GM18951 (cell line): ENCODE measurements around the gene IQUB.
"Not testable (repeated sequence)": the region's sequence is repeated elsewhere in the genome, so short reads cannot be mapped to it uniquely, and the experiment has no call there.

Experiments used
- POLR2A ChIP-seq: IDR thresholded peaks from 4 replicates; pipeline ENCODE4 v1.6.1; 2011; ENCODE audit warnings: mild to moderate bottlenecking; ENCODE audit not compliant: insufficient read length, insufficient read depth; ENCODE audit errors: extremely low read depth
- in situ Hi-C: fragments of 300-500 bp; cut with MboI; formaldehyde crosslinking; loops from one replicate; pipeline ENCODE4 v1.12.0; 2022; ENCODE audit warnings: low sequenced_read_pairs, mixed read lengths, inconsistent platforms; ENCODE audit not compliant: unreplicated experiment

The IQUB gene

DNA sequence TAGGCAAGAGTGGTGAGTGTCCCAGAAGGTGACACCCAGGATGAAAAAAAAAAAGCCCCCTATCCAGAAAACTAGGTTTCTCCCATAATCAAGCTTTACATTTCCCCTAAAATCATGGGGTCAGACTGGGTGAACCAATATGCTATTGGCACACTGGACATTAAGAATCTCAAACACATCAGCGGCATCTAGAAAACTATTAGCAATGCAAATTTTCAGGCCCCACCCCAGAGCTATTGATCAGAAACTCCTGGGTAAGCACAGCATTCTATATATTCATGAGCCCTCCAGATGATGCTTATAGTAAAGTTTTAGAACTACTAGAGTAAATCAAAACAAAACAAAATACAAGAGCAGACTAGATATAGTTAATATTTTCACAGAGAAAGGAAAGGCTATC lies 36.4 kb downstream of the IQUB start:
- no peak for TF ChIP-seq POLR2A
- in situ Hi-C loops = no loop called here

- in situ Hi-C loops = no loop called here
- TF ChIP-seq POLR2A = no peak
Measured at GRCh38 chr7:123494193-123494796, 40.1 kb downstream of the IQUB start.

DNA sequence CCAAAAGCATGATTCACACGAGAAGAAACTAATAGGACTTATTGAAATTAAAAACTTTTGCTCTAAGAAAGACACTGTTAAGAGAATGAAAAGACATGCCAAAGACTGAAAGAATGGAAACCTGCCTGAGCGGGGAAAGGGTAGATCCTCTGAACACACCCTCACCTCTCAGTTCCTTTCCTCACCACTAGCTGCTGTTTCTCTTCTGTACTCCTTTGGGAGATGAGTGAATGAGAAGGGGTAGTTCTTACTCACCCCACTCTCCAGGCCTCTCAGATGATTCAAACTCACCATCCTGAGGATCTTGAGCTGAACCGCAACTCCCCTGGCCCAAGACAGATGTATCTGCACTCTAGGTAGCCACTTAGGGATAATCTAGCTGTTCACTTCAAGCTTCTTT lies 41.9 kb downstream of the IQUB start:
- TF ChIP-seq POLR2A = no peak
- in situ Hi-C loops = no loop called here

DNA sequence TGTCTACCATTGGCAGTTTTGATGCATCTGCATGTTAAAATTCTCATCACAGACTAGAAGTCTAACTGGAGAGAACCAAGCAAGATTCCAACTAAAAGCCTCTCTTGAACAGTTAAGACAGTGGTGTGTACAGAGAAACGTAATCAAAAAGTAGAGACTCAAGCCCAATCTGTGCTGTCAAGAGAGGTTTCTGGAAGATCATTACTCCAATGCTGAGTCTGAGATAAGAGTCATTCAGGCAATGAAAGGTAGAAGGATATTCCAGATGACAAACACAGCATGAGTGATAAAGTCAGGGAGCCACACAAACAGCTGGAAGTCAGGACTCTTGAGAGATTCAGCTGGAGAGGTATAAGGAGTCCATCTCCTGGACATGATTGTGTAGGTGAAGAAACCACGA lies 48.7 kb downstream of the IQUB start:
- in situ Hi-C loops = no loop called here
- TF ChIP-seq POLR2A = no peak

DNA sequence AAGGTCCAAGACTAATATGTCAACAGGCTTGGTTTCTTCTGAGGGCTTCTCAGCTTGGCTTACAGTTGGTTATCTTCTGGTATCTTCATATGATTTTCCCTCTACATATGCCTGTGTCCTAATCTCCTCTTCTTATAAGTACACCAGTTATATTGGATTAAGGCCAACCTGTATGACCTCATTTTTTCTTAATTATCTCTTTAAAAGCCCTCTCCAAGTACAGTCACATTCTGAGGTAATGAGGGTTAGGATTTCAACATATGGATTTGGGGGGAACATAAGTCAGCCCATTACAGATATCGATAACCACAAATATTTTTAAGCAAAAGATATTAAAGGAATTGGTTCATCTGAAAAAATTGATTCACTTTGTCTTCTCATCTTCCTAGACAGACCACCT lies 49.2 kb downstream of the IQUB start:
- in situ Hi-C loops = no loop called here
- TF ChIP-seq POLR2A = no peak

DNA sequence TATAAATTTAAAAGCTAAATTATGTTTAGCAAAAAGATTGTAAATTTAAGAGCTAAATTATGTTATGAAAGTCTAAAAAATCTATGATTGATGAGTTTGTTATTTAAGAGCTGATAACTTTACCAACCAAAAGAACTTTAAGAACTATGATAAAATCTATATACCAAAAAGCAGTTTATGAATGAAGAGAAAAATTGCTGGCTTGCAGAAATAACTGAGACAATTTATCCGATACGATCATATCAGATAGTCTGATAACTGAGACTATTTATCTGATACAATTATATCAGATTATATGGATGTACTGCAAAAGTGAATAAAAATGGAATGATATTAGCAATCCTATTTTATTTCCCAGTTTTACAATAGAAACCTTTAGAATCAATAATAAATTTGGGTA lies 50.2 kb downstream of the IQUB start:
- no peak for TF ChIP-seq POLR2A
- in situ Hi-C loops = no loop called here

DNA sequence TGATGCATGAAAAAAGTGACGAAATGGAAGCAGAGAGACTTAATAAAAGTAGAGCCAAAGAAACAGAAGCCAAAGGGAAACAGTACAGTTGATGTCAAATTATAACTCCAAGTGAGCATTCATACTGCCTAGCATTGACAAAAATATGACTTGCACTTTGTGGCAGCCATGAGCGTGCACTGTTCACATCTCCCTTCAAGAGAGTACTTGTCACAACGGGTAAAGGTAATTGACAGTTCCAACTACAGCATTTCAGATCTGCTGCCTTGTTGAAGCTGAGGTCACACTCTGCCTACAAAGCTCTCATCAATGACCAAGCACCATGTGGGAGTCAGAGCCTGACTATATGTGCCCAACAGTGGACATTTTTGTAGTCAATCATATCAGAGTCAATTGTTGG lies 54.3 kb downstream of the IQUB start:
- in situ Hi-C loops = no loop called here
- no peak for TF ChIP-seq POLR2A

DNA sequence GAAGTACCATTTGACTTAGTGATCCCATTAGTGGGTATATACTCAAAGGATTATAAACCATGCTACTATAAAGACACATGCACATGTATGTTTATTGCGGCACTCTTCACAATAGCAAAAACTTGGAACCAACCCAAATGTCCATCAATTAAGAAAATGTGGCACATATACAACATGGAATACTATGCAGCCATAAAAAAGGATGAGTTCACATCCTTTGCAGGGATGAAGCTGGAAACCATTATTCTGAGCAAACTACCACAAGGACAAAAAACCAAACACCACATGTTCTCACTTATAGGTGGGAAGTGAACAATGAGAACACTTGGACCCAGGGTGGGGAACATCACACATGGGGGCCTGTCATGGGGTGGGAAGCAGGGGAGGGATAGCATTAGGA lies 56.3 kb downstream of the IQUB start:
- in situ Hi-C loops = not testable (repeated sequence)

DNA sequence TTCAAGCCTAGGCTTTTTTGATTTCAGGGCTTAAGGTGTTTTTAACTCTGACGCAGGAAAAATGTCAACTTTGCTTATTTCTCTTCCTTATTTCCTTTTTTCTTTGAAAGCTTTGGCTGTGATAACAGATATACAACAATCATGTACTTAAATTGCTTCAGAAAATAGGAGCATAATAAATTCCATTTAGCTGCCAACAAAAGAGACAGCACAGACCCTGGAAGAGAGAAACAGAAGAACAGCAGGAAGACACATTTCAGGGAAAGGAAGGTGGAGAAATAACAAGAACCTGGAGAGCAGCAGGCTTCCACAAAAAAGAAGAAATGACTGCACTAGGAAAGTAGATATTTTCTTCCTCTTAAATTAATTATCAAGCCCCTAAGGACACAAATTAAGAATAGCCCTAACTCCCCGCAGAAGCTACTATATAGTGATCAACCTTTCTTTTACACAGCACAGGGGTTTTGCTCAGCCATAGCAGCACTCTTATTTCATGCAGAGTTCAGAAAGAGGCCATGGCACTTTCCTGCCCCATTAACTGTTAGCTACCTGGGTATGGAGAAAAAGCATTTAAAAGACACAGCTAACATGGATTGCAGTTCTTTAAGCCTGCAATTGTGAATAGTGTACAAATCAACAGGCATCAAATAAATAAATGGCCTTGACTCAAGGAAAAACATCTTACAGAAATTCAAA lies 61.5 kb downstream of the IQUB start:
- in situ Hi-C loops = no loop called here

GRCh38 chr7:123472327-123472726 lies 62.1 kb downstream of the IQUB start:
- no peak for TF ChIP-seq POLR2A
- in situ Hi-C loops = no loop called here

More for the DNA sequence above, 61.5 kb downstream of the IQUB start:
- no peak for TF ChIP-seq POLR2A

GRCh38 chr7:123468303-123468702 lies 66.1 kb downstream of the IQUB start:
- in situ Hi-C loops = no loop called here
- TF ChIP-seq POLR2A = no peak

- in situ Hi-C loops = no loop called here
- TF ChIP-seq POLR2A = no peak
Measured at GRCh38 chr7:123463890-123464289, 70.5 kb downstream of the IQUB start.

GRCh38 chr7:123460616-123461015 lies 73.8 kb downstream of the IQUB start:
- in situ Hi-C loops = no loop called here
- no peak for TF ChIP-seq POLR2A

DNA sequence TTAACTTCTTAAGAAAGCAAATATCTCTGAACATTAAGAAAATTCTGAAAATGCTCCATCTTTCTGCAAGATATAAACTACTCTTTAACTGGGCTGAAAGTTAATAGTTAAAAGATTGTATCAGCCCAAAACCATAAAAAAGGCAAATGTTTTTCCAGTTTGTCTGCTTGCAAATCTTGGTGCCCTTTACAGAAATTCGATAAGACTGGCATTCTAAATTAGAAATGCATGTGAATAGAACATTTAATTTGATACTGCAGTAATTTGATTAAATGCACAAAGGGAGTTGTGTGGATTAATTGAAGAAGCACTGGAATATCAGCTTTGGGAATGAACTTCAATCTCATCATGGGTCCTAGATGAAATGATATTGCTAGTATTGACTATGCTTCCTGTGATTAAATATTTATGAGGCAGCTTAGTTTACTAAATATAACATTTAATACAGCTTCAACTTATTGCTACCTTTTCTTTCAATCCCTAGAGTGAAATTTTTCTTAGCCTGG lies 78.4 kb downstream of the IQUB start:
- in situ Hi-C loops = no loop called here
- no peak for TF ChIP-seq POLR2A
